OCI-LY7 (cell line): ENCODE measurements around the gene MEIS2.

Experiments
- CTCF ChIP-seq: fragments of 200-600 bp; sonication (generic); conservative IDR thresholded peaks from 2 replicates; pipeline ENCODE4 v1.5.1; 2014; ENCODE audit warnings: mild to moderate bottlenecking, antibody characterized with exemption, low read length, moderate library complexity, mixed read lengths
- EZH2phosphoT487 ChIP-seq: fragments of 200-600 bp; sonication (generic); IDR thresholded peaks from 2 replicates; pipeline ENCODE4 v1.6.1; 2018; ENCODE audit warnings: low read depth, borderline replicate concordance, mild to moderate bottlenecking, mixed run types, antibody characterized with exemption, low read length, moderate library complexity, mixed read lengths

- TF ChIP-seq CTCF (no peak), EZH2phosphoT487 (no peak)
These were observed 239.6 kb downstream of the MEIS2 start for GRCh38 chr15:36860792-36861191.
